Muscle layer of colon (tissue), 2 donors: ENCODE measurements around the gene CCM2.

Experiments used
- H3K27ac ChIP-seq: one replicate; pipeline ENCODE4 v1.7.0; 2013; ENCODE audit warnings: low read depth, mild to moderate bottlenecking, low read length, moderate library complexity
- H3K27me3 ChIP-seq, 2 donors: one replicate each; pipeline ENCODE4 v1.7.0; 2013; ENCODE audit warnings: low read length in 2 of 2, mild to moderate bottlenecking in 2 of 2; ENCODE audit not compliant: insufficient read depth in 2 of 2, control insufficient read depth in 1 of 2
- H3K36me3 ChIP-seq: one replicate; pipeline ENCODE4 v1.7.0; 2013; ENCODE audit warnings: mild to moderate bottlenecking, low read length; ENCODE audit not compliant: insufficient read depth
- H3K4me1 ChIP-seq: one replicate; pipeline ENCODE4 v1.7.0; 2013; ENCODE audit warnings: mild to moderate bottlenecking, low read length; ENCODE audit not compliant: insufficient read depth
- H3K4me3 ChIP-seq, 2 donors: one replicate each; pipeline ENCODE4 v1.7.0; 2013; ENCODE audit warnings: low read length in 2 of 2, low read depth in 1 of 2, mild to moderate bottlenecking in 1 of 2, moderate library complexity in 1 of 2
- H3K9ac ChIP-seq: one replicate; pipeline ENCODE4 v1.7.0; 2013; ENCODE audit warnings: low read length
- H3K9me3 ChIP-seq: one replicate; pipeline ENCODE4 v1.7.0; 2013; ENCODE audit warnings: mild to moderate bottlenecking, low read length
- donor health status: abdominal sarcoma.
- donor health status: Adenocarcinoma of cecum.

The CCM2 gene

DNA sequence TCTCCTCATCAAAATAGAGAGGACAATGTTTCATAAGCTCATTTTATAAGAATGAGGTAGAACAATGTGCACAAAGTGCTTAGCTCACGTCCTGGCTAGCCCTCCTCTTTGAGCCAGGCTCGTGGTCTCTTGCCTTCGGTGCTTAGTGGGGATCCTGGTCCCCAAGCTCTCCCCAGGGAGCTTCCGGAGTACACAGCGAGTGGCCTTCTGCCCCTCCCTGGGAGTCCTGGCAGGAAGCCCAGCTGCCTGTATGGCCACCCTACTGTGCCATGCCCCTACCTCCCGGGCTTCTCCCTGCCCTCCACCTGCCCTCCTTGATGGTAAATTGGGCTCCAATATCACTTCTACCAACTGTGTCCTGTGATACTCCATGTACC is 22.1 kb upstream of the CCM2 start:
- no peaks in the 10 kb centered on the region for H3K4me1 ChIP-seq
- no peak overlapping the region for H3K27ac ChIP-seq
- no peak overlapping the region for H3K9ac ChIP-seq
- H3K4me3 ChIP-seq = no peak overlapping the region
- no peaks in the 10 kb centered on the region for H3K9me3 ChIP-seq
- H3K36me3 ChIP-seq = peaks cover 9% of the 10 kb centered on the region
- H3K27me3 ChIP-seq = no peaks in the 10 kb centered on the region

DNA sequence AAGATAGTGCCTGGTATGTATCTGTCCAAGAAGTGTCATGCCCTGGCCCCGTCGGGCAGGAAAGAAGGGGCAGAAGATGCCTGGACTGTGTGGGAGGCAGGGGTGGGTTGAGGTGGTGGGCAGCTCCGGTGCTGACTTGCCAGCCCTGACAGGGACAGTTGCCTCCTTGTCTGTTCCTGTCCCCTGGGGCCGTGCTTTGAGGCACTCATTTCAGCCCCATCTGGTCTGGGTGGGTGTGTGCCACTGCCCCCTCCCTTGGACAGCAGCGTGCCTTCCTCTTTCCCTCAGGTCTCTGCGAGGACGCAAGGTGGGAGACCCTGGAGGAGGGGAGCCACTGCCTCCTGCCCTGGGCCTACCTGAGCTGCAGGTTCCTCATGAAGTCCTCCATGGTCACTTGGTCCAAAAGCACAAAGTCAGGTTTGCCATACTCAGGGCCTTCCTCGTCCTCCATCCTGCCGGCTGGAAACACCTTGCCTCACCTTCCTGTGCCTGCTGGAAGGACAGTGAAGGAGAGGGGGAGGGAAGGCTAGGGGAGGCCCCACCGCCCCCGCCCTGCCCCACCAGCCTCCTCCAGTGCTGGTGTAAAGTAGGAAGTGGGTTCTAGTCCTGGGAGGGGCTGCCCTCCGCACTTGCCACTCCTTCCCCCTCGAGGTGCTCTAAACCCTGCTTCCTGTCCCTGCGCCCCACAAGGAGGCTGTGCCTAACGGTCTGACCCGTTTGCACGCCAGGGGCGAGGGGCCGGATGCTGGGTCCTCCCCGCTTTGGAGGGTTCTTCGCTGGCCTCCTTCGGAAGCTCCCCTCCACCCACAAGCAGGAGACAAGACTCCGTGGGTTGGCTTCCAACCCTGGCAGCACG is 21.3 kb upstream of the CCM2 start, which contains the start of gene MYO1G:
TSS of gene MYO1G (minus strand) at position 505 of the 856 bp plus-strand sequence. CDS start at position 451, 54 bp downstream.
- Histone ChIP-seq H3K9ac (no peak within 1 kb of the TSS), H3K9me3 (no peaks in the 10 kb centered on the region), H3K4me1 (no peaks in the 10 kb centered on the region), H3K4me3 (no peak within 1 kb of the TSS), H3K27ac (no peak within 1 kb of the TSS), H3K36me3 (peaks cover 17% of the 10 kb centered on the region), H3K27me3 (no peaks in the 10 kb centered on the region)

DNA sequence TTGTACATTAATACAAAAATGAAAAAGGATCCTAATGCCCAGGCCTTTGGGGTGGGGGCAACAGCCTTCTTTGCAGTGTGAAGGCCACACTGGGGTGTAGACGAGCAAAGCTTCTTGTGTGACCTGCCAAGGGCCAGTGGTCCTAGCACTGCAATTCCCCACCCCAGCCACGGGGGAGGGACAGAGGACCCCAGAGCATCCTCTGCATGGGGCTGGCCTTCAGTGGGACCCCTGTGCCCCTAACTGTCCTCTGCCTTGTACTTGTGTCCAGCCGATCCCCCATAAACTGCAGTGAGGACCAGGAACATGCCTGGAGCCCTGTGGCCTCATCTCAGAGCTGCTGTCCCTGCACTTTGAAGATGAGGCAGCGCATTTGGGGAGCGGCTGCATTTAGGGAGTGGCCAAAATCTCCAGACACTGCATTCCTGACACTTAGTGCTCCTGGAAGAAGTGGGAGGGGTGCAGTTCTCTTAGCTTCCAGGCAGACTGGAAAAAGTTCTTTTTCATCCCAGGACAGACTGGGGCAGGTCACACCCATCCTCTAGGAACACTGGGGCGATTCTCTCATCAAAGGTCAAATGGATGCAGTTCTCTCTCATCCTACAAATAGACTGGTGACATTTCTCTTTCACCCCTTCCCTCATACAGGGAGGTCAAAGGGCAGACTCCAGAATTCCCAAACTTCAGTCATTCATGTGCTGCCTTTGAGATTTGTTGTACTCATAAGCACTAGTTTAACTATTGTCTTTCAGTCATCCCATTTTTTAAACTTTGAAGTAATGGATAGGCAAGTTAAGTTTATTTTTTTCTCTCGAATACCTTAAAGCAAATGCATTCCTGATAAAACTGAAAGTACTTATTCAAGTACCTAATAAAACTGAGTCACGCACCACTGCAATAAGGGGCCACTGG is 20.3 kb upstream of the CCM2 start:
- peaks cover 27% of the 10 kb centered on the region for H3K36me3 ChIP-seq
- no peak overlapping the region for H3K4me3 ChIP-seq
- peak overlapping the region; percentile 10 for H3K27ac ChIP-seq
- H3K9ac ChIP-seq = no peak overlapping the region
- H3K4me1 ChIP-seq = peaks cover 4% of the 10 kb centered on the region
- H3K27me3 ChIP-seq = no peaks in the 10 kb centered on the region
- no peaks in the 10 kb centered on the region for H3K9me3 ChIP-seq

DNA sequence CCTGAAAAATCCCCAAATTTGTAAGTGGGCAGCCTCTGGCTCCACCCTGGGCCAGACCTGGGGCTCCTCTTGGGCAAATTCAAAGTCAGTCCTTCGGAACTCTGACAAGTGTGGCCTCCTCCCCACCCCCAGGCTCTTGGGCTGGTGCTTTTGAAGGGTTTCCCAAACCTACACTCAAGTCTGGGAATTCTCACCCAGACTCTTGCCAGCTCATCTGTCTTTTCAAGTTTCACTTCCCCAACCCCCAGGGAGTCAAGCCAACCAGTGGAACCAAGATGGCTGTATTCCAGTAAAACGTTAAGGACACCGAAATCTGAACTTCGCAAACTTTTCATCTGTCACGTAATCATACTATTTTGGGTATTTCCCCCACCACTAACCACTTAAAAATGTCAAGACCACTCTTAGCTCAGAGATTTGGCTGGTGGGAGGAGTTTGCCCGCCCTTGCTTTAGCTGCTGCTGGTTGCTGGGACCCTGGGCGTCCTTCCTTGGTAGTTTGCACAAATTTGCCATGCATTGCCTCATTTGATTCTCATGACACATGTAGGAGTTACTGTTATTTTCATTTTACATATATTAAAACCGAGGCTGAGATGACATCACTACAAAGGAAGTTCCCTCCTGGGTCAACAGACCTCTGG is 19.5 kb upstream of the CCM2 start:
- H3K4me1 ChIP-seq = peaks cover 10% of the 10 kb centered on the region
- H3K9me3 ChIP-seq = no peaks in the 10 kb centered on the region
- no peak overlapping the region for H3K9ac ChIP-seq
- peak overlapping the region; percentile 10 for H3K27ac ChIP-seq
- H3K4me3 ChIP-seq = no peak overlapping the region
- peaks cover 31% of the 10 kb centered on the region for H3K36me3 ChIP-seq
- no peaks in the 10 kb centered on the region for H3K27me3 ChIP-seq

DNA sequence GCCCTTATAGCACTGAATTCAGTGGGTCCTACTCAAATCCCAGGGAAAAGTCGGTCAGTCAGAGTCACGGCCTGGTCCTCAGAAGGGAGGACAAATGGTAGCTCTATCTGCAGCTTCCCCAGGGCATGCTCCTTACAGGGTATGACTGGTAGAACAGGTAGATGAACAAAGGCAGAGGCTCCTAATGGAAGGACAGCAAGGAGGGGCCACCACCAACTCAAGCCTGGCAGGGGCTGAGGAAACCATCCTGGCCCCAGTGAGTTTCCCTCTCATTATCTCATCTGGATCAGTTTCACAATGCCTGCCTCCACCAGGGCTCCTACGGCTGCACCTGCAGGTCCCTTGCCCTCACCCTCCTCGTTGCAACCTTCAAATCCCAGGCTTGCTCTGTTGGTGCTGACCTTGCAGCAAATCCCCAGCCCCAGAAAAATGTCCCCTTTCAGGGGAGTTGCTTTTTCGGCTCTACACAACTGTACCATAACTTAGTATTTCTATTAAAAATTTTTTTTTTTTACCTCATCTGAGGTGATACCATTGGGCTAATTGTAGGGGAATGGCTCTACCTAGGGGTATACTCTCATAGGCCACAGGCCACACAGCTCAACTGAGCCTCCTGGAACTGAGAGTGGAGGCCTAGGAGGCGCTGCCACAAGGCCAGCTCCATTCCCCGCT is 18.8 kb upstream of the CCM2 start:
- peaks cover 31% of the 10 kb centered on the region for H3K36me3 ChIP-seq
- H3K4me1 ChIP-seq = peaks cover 16% of the 10 kb centered on the region
- H3K9ac ChIP-seq = no peak overlapping the region
- no peak overlapping the region for H3K4me3 ChIP-seq
- H3K27ac ChIP-seq = peak overlapping the region; percentile 12
- no peaks in the 10 kb centered on the region for H3K27me3 ChIP-seq
- no peaks in the 10 kb centered on the region for H3K9me3 ChIP-seq

DNA sequence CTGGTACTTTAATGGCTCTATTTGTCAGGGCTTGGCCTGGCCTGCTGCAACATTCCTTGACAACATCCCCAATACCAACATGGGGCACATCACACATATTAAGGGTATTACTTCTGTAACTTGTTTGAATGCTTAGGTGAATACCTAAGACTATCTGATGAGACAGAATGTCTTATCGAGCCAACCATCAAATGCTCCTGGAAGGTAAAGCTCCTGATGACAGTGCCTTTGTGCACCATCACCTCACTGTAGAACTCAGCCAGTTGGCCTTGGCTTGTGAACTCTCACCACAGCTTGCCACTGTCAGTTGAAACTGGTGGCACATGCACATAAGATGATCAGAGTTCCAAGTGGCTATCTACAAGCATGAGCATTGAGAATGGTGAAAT is 17.5 kb upstream of the CCM2 start:
- H3K9ac ChIP-seq = no peak overlapping the region
- H3K4me1 ChIP-seq = peaks cover 18% of the 10 kb centered on the region
- peaks cover 31% of the 10 kb centered on the region for H3K36me3 ChIP-seq
- no peaks in the 10 kb centered on the region for H3K9me3 ChIP-seq
- H3K27ac ChIP-seq = no peak overlapping the region
- H3K27me3 ChIP-seq = no peaks in the 10 kb centered on the region
- no peak overlapping the region for H3K4me3 ChIP-seq

DNA sequence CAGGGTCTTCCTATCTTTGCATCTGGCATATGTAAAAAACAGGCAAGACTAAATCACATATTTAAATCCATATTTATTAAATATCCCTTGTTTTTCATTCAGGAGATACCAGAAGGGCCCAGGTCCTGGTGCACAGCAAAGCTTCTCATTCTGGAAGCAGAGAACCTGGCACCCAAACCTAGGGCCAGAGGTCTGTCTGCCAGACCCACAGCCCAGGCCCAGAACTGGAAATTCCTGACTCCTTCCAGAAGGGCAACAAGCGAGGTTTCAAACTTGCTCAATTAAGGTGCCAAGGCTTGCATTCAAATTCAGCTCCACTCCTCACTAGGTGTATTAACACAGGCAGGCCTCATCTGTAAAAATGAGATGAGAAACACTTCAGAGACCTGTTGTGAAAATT is 17.0 kb upstream of the CCM2 start:
- Histone ChIP-seq H3K9me3 (no peaks in the 10 kb centered on the region), H3K27ac (no peak overlapping the region), H3K36me3 (peaks cover 31% of the 10 kb centered on the region), H3K27me3 (no peaks in the 10 kb centered on the region), H3K9ac (no peak overlapping the region), H3K4me1 (peaks cover 18% of the 10 kb centered on the region), H3K4me3 (no peak overlapping the region)

DNA sequence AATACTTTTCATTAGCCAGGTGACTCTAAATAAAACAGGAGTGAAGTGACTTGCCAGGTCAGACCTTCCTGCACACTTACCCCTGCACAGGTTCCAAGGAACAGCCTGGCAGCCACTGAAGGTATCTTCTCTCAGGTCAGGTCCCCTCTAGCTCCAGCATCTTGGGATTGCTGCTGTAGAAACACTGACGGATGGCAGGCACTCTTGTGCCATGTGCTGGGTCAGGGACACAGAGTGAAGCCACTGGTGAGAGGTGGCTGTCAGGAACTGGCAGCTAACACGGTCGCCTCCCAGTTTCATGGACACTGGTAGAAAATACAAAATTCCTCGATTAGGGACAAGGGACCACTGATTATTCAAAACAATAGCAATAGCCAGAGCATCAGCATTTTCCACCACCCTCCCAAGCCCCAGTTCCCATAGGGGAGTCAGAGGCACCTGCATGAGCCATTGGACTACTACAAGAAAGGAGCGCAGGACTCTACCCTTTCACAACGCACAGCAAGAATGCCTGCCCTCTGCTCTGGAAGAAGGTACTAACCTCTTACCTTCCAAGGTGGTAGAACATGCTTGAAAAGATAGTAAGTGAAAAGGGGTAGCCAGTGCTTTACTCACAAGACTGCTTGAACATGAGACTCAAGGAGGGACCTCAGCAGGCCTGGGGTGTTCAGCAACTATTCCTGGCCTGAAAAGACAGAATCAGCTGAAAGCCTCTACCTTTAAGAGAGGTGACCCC is 16.1 kb upstream of the CCM2 start:
- no peak overlapping the region for H3K9ac ChIP-seq
- no peak overlapping the region for H3K27ac ChIP-seq
- H3K9me3 ChIP-seq = no peaks in the 10 kb centered on the region
- peaks cover 18% of the 10 kb centered on the region for H3K4me1 ChIP-seq
- H3K36me3 ChIP-seq = peaks cover 31% of the 10 kb centered on the region
- no peak overlapping the region for H3K4me3 ChIP-seq
- no peaks in the 10 kb centered on the region for H3K27me3 ChIP-seq

DNA sequence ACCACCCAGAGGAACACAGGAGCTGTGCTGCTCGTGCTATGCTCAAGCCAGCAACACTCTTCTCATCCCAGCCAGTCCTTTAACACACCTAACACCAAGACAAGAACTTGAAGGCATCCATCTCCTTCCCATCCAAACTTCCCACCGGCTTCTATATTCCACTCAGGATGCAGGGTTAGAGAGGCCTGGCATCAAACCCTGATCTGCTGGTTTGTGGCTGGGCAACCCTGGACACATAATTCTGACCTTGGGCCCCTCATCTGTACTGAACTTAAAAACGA is 15.6 kb upstream of the CCM2 start:
- Histone ChIP-seq H3K4me3 (no peak overlapping the region), H3K9ac (no peak overlapping the region), H3K36me3 (peaks cover 31% of the 10 kb centered on the region)

DNA sequence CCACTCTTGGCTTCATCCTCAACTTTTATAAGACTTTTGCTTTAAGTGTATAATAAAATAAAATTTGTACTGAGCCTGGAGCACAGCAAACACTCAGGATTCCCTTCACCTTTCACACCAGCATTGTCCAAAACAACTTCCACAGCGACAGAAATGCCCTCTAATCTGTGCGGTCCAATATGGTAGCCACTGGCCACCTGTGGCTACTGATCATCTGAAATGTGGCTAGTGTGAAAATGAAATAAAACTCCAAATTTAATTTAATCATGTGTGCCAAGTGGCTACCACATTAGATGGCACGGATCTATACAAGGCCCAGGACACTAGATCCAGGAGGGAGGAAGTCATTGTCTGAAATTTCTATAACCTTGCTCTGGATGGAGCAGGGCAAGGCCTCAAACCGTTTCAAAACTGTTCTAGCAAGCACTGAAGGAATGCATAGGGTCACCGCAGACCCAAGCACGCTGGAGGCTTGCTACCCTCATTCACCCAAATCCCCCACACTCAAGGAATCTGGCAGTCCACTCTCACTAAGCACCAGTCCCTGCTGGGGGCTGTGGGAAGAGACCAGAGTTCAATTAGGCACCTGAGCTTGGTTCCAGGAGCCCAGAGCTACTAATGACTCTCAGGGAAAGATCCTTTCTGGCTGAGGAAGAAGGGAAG is 14.8 kb upstream of the CCM2 start:
- H3K4me3 ChIP-seq = no peak overlapping the region
- peak overlapping the region; percentile 83 for H3K27ac ChIP-seq
- peaks cover 31% of the 10 kb centered on the region for H3K36me3 ChIP-seq
- H3K9ac ChIP-seq = no peak overlapping the region
- H3K27me3 ChIP-seq = no peaks in the 10 kb centered on the region
- H3K4me1 ChIP-seq = peaks cover 18% of the 10 kb centered on the region
- no peaks in the 10 kb centered on the region for H3K9me3 ChIP-seq

More for the DNA sequence above, 15.6 kb upstream of the CCM2 start:
- peaks cover 18% of the 10 kb centered on the region for H3K4me1 ChIP-seq
- H3K27ac ChIP-seq = no peak overlapping the region
- H3K27me3 ChIP-seq = no peaks in the 10 kb centered on the region
- H3K9me3 ChIP-seq = no peaks in the 10 kb centered on the region
